OCI-M2 (cell line): Measurements from ENCODE around the gene LRRC2.
"Not testable (repeated sequence)": the region's sequence is repeated elsewhere in the genome, so short reads cannot be mapped to it uniquely, and the experiment has no call there.

Experiments used
- DNase-seq: peaks from one replicate; lab custom pipeline; 2025; ENCODE audit not compliant: unreplicated experiment; lab: John Stamatoyannopoulos, UW

The LRRC2 gene

DNA sequence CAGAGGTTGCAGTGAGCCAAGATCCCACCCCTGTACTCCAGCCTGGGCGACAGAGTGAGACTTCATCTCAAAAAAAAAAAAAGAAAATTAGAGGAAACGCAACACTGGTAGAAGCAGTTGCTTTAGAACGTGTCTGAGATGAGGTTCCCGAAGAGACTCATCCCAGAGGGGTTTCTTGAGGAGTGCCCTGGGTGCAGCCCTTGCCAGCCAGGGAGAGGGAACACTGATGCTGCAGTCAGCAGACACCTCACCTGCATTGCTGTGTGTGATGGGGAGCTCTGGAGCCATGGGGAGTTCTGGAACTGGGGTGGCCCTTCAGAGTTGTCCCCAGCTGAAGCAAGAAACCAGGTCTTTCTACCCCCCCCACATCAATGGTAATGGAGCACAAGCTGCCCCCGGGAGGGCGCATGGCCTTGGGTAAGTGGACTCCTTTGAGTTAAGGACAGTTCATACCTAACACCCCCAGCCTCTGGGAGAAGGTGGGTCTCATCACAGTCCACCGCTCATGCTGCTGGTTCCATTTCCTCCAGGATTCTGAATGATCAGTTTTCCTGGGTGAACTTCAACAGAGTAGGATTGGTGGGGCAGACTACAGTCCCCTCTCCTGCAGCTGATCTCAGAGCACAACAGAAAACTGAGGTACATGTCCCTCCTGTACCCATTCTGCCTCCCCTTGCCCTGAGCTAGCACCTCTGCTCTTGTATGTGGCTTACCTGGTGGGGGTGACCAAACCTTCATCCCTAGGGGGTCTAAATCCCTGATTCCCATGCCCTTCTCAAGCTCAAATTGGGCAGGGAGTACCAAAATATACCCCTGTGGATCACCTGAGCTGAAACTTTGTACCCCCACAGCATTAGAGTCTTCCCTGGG, 18.7 kb upstream of the LRRC2 start:
- DNase-seq = no peak

DNA sequence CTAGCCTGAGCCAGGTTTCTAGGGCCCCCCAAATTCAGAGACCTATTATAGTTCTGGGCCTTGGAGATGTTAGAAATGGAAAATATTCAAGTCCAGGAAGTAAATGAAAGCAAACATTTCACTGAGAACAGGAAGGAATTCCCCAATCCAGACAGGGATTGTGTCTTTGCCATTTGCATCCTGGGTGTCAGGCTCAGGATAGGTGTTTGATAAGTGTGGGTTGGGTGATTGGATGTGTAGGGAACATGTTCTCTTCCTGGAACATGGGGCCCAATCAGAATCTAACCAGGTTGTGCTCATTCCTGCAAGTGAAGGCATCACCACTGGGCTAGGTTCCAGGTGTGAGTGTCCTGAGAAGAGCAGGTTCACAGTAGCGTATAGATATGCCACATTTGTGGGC, 14.6 kb upstream of the LRRC2 start:
- no peak for DNase-seq

DNA sequence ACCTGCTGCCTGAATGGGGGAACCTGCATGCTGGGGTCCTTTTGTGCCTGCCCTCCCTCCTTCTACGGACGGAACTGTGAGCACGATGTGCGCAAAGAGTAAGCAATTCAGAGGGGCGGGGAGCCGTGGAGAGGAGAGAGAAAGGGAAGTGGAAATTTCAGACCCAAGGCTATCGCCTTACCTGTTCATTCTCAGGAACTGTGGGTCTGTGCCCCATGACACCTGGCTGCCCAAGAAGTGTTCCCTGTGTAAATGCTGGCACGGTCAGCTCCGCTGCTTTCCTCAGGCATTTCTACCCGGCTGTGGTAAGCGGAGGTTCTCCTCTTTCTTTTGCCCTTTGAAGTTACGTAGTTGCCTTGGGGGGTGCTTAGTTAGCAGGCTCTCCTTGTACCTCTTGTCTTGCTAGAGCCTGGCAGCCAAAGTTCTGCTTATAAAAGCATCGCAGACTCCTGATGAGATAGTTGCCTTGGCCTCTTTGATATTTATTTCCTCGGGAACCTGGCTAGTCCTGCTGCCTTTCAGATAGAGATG, 13.7 kb upstream of the LRRC2 start:
- no peak for DNase-seq

DNA sequence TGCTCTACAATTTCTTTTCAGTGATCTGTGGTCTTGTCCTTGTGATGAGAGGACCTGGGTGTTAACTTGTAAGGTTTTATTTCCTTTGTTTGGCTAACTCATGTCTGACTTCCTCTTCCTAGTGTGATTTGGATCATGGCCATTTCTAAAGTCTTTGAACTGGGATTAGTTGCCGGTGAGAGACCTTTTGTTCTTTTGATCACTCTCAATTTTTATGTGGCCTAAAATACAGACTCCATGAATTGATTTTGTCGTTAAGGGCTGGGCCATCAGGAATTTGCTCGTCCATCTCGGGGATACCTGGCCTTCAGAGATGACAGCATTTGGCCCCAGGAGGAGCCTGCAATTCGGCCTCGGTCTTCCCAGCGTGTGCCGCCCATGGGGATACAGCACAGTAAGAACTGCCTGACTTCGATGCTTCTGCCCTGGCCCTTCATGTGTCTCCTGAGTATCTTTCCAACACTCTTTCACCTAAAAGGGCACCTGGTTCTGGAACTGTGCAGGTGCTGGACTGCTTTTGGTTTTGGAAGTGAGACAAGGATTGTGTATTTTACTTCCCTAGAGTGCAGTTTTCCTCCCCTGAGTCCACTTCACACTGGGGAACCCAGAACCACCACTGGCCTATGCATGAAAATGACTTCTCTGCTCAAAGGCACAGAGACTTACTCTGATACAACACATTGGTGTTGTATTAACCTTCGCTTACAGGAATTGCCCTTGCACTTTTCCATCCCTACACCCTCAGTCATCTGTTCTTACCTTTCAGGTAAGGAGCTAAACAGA, 13.1 kb upstream of the LRRC2 start:
- DNase-seq = no peak

DNA sequence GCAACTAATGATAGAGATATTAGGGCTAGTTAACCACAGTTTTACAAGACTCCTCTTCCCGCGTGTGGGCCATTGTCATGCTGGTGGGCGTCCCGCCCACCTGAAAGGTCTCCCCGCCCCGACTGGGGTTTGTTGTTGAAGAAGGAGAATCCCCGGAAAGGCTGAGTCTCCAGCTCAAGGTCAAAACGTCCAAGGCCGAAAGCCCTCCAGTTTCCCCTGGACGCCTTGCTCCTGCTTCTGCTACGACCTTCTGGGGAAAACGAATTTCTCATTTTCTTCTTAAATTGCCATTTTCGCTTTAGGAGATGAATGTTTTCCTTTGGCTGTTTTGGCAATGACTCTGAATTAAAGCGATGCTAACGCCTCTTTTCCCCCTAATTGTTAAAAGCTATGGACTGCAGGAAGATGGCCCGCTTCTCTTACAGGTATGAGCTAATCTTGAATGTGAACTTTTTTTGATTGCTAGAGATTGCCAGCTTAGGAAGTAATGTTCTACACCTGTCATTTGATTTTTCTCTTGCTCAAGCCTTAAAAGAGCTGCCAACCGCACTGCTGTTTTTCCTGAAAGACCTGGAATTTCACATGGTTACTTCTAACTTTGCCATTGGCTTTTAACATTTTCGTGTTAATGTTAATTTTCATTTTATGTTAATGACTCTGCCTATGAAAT, 11.6 kb upstream of the LRRC2 start:
- DNase-seq = not testable (repeated sequence)

DNA sequence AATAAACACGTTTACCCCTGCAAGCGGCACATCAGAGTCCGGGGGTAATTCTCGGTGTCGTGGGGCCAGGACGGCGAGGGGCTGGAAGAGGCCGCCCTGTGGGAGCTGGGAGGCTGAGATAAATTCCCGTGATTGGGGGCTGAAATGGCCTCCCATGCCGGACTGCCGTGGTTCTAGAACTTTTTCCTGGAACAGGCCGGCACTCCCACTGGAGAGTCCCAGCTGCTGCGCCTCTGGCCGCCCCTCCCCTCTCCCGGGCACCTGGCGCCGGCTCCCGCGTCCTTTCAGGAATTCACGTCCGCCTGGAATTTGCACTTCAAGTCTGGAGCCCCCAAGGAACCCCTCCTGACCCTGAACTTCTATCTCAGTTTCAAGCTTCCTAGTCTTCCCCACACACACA, 10.8 kb upstream of the LRRC2 start:
- DNase-seq = no peak

DNA sequence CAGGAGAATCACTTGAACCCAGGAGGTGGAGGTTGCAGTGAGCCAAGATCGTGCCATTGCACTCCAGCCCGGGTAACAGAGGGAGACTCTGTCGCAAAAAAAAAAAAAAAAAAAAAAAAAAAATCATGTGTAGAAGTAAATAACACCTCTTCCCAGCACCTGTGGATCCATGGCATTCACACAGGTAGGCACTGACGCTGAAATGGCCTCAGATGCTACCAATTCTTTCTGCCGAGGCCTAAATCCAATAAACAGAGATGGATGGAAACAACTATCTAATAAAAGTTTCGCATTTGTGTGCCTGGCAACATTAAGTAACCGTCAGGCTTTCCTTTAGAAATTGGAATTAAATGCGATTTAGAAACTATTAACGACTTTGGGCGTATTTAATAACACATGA, 10.3 kb upstream of the LRRC2 start:
- no peak for DNase-seq

DNA sequence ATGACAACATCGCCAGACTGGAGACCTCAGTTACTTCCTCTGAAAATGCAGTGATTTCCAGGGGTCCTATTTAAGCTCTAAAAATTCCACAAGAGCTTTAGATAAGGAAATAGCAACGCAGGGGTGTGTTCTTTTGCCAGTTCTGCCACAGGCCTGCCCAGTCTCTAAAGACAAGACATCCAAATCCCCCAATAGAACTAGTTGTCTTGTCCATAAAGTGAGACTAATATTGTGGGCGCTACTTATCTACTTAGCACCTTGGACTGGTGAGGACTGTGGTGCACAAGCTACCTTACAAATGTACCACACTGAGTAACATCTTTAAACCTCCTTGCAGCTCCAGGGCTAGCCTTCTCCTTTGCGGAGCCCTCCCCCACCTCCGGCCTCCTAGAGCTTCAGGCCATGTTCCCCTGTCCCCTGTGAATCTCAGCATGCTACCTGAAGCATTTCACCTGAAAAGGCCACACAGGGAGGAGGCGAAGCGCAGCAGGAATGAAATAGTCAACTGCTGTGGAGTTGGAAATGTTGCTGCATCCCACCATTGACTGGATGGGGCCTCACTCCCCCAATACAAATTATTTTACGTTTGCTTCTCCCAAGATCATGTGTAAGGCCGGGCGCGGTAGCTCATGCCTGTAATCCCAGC, 9.6 kb upstream of the LRRC2 start:
- DNase-seq = no peak

DNA sequence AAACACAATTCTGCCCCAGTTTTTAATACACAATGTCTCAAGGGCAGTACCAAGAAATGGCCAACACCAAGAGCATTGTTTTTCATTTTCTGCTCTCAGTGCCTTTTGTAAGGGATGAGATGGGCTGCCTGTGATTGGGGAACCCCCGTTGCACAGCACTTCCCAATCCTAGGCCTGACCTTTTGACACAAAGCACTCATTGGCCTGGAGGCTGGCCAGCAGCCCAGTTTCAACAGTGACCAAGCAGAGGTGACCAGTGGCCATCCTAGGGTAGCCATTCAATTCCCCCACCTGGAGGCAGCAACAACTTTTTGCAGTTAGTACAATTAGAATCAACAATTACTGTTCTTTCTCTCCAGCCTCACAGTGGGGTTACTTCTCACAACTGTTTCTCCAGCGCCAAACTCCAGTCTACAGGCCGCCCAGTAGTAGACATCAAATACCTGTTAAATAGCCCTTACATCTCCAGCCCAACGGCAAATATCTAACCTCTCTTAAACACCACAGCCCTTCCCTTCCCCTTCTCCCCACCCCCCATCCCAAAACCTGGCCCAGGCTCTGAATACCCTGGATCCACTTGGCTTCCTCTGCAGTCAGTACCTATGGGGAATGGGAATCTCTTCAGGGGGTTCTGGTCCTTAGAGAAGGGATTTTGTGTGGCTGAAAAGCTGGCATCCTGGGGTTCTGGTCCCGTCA, 8.9 kb upstream of the LRRC2 start:
- no peak for DNase-seq

DNA sequence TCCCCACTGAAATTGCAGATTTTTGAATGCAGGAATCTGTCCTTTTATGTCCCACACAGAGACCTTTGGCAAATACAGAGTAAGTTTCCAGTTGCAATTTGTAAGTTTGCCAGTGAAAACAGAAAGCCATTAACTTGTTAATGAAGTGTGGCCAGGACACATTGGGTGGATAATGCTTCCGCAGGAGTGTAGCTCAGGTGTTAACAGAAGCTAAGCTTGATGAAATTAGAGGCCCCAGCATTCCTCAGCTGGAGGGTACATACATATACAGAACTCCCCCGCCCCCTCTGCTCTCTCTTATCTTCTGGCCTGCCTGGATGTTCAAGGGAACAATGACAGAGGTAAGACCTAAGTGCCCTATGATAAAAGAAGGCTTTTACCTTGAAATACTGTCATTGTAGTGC, 8.1 kb upstream of the LRRC2 start:
- no peak for DNase-seq

DNA sequence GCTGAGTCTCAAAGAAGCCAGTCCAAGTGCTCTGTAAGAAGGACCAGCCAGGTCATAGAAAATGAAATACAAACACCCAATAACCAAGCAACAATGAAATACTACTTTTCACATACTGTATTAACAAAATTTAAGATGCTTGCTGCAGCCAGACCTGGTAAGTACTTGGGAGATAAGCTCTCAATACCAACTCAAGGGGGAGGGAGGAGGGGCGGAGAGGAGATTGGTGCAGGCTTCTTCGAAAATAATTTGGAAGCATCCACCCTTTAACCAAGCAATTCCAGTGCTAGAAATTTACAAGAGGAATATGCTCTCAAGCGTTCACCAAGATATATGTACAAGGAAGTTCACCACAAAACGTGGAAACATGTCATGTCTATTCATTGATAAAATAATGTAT, 7.6 kb upstream of the LRRC2 start:
- DNase-seq = no peak

DNA sequence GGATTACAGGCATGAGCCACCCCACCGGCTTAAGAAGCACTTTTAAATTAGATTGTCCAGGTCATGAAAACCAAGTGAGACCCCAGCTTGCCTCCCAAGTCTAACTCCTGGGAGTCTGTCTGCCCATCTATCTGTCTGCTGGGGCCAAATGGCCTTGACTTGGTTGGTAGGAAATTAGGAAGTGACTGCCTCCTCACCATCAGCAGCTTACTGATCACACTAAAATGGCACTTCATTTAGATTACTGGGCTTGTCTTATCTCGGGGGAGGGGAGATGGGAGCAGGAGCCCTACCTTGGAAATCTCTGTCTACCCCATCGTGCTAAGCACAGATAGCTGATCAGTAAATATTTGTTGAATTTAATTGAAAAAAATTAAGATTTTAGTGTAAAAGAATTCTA, 5.6 kb upstream of the LRRC2 start:
- DNase-seq = no peak

DNA sequence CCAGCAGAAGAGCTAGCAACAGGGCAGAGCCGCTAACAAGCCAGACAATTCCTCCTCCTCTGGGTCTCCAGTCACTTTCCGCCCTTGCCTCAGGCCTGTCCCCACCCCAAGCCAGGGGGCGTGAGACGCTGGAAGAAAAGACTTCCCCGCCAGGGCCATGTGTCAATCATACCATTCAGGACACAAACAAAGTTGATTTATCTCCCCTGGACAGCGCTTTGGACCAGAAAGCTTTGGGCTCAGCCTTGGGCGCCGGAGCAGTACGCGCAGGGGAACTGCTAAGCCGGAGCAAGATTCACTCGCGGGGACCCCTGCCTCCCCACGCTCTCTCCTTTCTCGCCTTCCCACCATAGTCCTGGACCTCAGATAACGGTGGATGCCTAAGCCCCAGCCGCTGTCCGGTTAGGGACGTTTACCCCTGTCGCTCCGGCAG, 479 bp downstream of the LRRC2 start:
- DNase-seq = no peak

DNA sequence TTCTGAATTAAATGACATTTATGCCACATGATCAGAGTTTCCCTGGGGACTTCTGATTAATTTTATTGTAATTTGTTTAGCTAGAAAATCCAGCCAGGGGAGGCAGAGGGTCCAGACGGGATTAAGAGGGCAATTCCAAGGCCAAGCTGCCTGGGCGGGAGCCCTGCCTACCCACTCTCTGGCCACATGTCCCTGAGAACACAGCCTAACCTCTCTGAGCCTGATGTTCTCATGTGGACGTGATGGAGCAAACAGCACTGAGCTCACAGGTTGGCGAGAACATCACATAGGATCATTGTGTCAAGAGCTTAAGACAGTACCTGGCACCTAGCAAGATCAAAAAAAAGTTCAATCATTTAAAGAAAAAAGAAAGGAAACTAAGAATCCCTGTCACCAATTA, 1.0 kb downstream of the LRRC2 start:
- no peak for DNase-seq

DNA sequence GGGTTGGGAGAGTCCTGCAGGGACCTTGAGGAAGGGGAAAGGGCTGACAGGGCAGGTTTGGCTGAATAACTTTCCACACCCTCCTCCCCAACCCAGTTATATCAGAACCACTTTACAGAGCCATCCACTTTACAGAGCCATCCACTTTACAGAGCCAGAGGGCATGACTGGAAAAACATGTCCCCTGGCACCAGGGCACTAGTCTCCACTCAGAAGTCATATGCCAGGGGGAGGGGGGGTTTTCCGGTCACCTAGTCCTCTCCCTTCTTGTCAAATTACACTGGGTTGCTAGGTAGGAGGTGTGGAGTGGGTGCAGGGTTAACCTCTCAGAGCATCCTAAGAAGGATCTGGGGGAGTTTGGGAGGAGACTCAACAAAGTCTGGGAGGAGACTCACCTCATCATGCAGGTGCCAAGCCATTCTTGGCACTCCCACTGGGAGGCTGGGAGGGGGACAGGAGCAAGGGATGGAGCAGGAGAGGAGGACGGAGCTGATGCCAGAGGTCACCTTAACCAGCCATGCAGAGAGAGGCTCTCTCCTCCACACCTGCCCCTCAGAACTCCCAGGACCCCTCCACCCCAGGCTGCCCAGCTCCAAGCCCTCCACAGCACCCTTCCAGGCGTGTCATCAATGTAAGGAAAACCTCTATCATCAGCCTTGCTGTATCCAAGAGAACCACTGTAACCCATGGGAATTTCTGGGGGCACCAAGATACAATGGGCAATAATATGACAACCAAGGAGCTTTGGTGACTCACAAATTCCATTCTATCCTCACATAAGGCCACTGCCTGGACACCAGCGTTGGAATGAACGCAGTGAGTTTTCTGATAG, 1.7 kb downstream of the LRRC2 start:
- DNase-seq = no peak

DNA sequence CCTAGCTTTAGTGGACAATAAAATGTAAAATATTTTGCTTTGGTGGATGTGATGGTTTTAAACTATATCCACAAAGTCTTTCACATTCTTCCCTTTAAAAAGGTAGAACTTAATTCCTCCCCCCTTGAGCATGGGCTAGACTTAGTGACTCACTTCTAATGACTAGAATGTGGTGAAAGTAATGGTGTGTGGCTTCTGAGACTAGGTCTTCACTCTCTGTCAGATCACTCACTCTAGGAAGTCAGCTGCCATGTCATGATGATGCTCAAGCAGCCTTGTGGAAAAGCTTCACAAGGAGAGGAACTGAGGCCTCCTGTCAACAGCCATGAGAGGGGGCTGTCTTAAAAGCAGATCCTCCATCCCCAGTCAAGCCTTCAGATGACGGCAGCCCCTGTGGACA, 4.2 kb downstream of the LRRC2 start:
- no peak for DNase-seq

DNA sequence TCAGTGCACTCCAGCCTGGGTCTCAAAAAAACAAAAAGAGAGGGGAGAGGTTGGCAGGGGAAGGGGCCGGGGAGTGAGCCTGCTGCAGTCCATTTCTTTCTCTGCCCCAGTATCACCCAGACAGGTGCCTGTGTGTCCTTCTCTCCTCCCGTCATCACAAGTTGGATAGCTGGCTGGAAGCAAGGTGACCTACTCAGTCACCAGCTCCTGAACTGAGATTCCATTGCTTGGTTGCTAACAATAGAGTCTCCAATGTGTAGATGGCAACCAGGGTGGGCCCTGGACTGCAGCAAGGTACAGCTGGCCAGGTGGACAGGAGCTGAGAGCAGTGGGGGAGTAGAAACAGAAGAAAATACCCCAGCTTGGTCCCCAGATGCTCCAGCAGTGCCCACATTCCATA, 4.6 kb downstream of the LRRC2 start:
- DNase-seq = no peak

DNA sequence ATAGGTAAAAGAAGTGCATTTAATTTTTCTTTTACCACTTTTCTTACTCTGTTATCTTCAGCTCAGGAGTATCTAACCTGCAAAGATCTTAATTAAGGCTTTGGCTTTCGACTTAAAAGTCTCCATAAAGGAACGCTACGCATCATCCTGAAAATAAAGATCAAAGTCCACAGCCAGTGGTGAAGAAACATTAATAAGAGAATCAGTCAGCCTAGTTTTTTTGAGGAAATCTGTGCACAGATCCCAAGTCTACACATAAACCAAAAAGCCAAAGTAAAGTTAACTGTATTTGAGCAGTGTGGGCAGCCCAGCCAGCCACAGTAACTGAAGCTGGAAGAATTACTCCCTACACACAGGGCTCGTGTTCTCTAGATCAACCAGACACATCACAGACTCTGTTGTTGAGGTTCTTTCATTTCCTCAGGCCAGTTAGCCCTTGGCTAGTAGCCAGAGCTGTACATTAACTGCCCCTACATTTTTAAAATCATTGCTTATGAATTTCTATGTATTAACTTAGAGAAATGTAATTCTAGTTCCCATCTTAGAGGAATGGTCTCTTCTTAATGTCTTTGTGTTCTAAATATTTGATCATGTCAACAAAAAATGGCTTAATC, 6.9 kb downstream of the LRRC2 start:
- DNase-seq = no peak
